ENCODE data around the gene NCF4. TPM values are rescaled to one million over a fixed set of nuclear protein-coding genes. Genes with fewer than 3 reads are reported as not detected.

The NCF4 gene
- total and polyA plus RNA-seq, 4 donors: 6.5 to 42.4 (median 27.2) TPM

GRCh38 chr22:36916034-36916433 is 55.2 kb downstream of the NCF4 start:
- DNase-seq: no peak
- no peaks in the 10 kb centered on the region for H3K36me3 ChIP-seq (ENCODE audit: control insufficient read depth in 1 of 2, insufficient read depth in 2 of 2, low read length in 1 of 2)
- no peaks in the 10 kb centered on the region for H3K27me3 ChIP-seq (ENCODE audit: control insufficient read depth in 1 of 2, insufficient read depth in 2 of 2, low read length in 1 of 2)
- no peaks in the 10 kb centered on the region for H3K4me1 ChIP-seq (ENCODE audit: control insufficient read depth in 1 of 2, insufficient read depth in 2 of 2, low read length in 2 of 2)
- no peak overlapping the region for H3K4me3 ChIP-seq (ENCODE audit: low read length in 2 of 2)
- intact Hi-C loops (cut with DNase I): no loop called here
- H3K9me3 ChIP-seq (ENCODE audit: control insufficient read depth, low read length): peaks cover 3% of the 10 kb centered on the region
- no peak overlapping the region for H3K27ac ChIP-seq (ENCODE audit: low read depth in 1 of 2, low read length in 2 of 2)
- no peak for ATAC-seq (ENCODE audit: low FRiP score)

DNA sequence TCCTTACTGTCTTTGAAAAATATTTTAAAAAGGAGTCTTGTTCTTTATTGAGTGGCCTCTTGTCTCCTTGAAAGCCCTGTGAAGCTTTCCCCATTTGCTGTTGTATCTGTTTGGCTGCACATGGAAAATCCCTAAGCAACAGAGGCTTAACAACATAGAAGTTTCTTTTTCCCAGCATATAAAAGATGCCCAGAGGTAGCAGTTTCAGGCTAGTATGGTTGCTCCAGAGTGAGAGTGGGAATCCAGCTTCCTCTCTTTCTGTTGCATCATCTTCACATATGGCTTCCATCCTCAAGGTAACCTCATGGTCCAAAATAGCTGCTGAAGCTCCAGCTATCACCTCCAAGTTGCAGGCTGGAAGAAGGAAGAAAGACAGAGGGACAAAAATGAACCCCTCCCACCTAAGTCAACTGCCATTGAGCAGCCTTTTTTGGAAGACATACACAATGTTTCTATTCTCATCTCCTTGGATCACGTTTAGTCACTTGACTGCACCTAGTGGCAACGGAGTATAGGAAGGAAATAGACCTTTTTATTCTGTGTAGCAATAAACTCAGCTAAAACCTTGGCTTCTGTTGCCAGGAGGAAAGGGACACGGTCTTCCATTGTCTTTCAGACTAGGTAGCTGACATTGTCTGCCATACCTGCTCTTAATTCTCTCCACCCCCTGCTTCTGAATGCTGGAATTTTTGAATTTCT is 57.9 kb downstream of the NCF4 start:
- no peaks in the 10 kb centered on the region for H3K36me3 ChIP-seq (ENCODE audit: control insufficient read depth in 1 of 2, insufficient read depth in 2 of 2, low read length in 1 of 2)
- no peaks in the 10 kb centered on the region for H3K4me1 ChIP-seq (ENCODE audit: control insufficient read depth in 1 of 2, insufficient read depth in 2 of 2, low read length in 2 of 2)
- H3K27ac ChIP-seq (ENCODE audit: low read depth in 1 of 2, low read length in 2 of 2): no peak overlapping the region
- H3K9me3 ChIP-seq (ENCODE audit: control insufficient read depth, low read length): peaks cover 3% of the 10 kb centered on the region
- intact Hi-C loops (cut with DNase I): no loop called here
- H3K4me3 ChIP-seq (ENCODE audit: low read length in 2 of 2): no peak overlapping the region
- H3K27me3 ChIP-seq (ENCODE audit: control insufficient read depth in 1 of 2, insufficient read depth in 2 of 2, low read length in 1 of 2): no peaks in the 10 kb centered on the region
- DNase-seq (no peak), ATAC-seq (ENCODE audit: low FRiP score) (no peak)
- 72 to 81% methylated on average over 3 of the region's 3 CpGs for WGBS, 2 donors

- Histone ChIP-seq H3K27ac (ENCODE audit: low read depth in 1 of 2, low read length in 2 of 2) (no peak overlapping the region), H3K36me3 (ENCODE audit: control insufficient read depth in 1 of 2, insufficient read depth in 2 of 2, low read length in 1 of 2) (no peaks in the 10 kb centered on the region), H3K27me3 (ENCODE audit: control insufficient read depth in 1 of 2, insufficient read depth in 2 of 2, low read length in 1 of 2) (no peaks in the 10 kb centered on the region), H3K4me3 (ENCODE audit: low read length in 2 of 2) (no peak overlapping the region), H3K9me3 (ENCODE audit: control insufficient read depth, low read length) (peaks cover 3% of the 10 kb centered on the region), H3K4me1 (ENCODE audit: control insufficient read depth in 1 of 2, insufficient read depth in 2 of 2, low read length in 2 of 2) (no peaks in the 10 kb centered on the region)
- whole genome bisulfite sequencing, 2 donors: 54 to 60% methylated on average over 15 of the region's 15 CpGs
- intact Hi-C loops (cut with DNase I): no loop called here
- DNase-seq (peak in 1 of 2 donors; percentile 76), ATAC-seq (ENCODE audit: low FRiP score) (peak; percentile 33)
Measured at GRCh38 chr22:36921309-36922104, 60.7 kb downstream of the NCF4 start.

DNA sequence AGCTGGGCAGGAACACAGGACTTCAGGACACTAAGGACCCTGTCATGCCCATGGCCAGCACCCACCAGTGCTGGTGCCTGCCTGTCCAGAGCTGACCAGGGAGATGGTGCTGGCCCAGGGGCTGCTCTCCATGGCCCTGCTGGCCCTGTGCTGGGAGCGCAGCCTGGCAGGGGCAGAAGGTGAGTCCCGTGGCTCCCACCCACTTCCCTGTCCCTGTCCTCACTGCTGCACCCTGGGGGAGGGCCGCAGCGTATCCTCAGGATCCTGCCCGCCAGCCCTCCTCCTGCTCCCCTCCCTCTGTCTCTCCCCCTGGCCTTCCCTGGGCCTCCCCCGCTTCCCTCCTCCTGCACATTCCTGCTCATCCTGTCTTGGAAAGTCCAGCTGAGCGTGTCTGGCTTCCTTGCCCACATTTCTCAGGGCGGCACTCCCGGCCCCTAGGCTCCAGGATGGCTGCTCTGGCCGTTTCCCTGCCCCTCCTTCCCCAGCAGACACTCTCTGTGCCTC is 61.4 kb downstream of the NCF4 start:
- ATAC-seq (ENCODE audit: low FRiP score) (no peak), DNase-seq (no peak)
- H3K27me3 ChIP-seq (ENCODE audit: control insufficient read depth in 1 of 2, insufficient read depth in 2 of 2, low read length in 1 of 2): no peaks in the 10 kb centered on the region
- H3K4me1 ChIP-seq (ENCODE audit: control insufficient read depth in 1 of 2, insufficient read depth in 2 of 2, low read length in 2 of 2): no peaks in the 10 kb centered on the region
- no peaks in the 10 kb centered on the region for H3K36me3 ChIP-seq (ENCODE audit: control insufficient read depth in 1 of 2, insufficient read depth in 2 of 2, low read length in 1 of 2)
- peaks cover 3% of the 10 kb centered on the region for H3K9me3 ChIP-seq (ENCODE audit: control insufficient read depth, low read length)
- 29 to 32% methylated on average over 9 to 10 of the region's 10 CpGs for WGBS, 2 donors
- no peak overlapping the region for H3K27ac ChIP-seq (ENCODE audit: low read depth in 1 of 2, low read length in 2 of 2)
- intact Hi-C loops (cut with DNase I): no loop called here
- H3K4me3 ChIP-seq (ENCODE audit: low read length in 2 of 2): no peak overlapping the region

GRCh38 chr22:36922711-36923110 is 61.9 kb downstream of the NCF4 start:
- DNase-seq: no peak
- intact Hi-C loops (cut with DNase I): no loop called here
- peaks cover 3% of the 10 kb centered on the region for H3K9me3 ChIP-seq (ENCODE audit: control insufficient read depth, low read length)
- no peaks in the 10 kb centered on the region for H3K4me1 ChIP-seq (ENCODE audit: control insufficient read depth in 1 of 2, insufficient read depth in 2 of 2, low read length in 2 of 2)
- no peak overlapping the region for H3K27ac ChIP-seq (ENCODE audit: low read depth in 1 of 2, low read length in 2 of 2)
- no peaks in the 10 kb centered on the region for H3K27me3 ChIP-seq (ENCODE audit: control insufficient read depth in 1 of 2, insufficient read depth in 2 of 2, low read length in 1 of 2)
- ATAC-seq (ENCODE audit: low FRiP score): no peak
- 65 to 69% methylated on average over 7 of the region's 7 CpGs for WGBS, 2 donors
- H3K4me3 ChIP-seq (ENCODE audit: low read length in 2 of 2): no peak overlapping the region
- no peaks in the 10 kb centered on the region for H3K36me3 ChIP-seq (ENCODE audit: control insufficient read depth in 1 of 2, insufficient read depth in 2 of 2, low read length in 1 of 2)

DNA sequence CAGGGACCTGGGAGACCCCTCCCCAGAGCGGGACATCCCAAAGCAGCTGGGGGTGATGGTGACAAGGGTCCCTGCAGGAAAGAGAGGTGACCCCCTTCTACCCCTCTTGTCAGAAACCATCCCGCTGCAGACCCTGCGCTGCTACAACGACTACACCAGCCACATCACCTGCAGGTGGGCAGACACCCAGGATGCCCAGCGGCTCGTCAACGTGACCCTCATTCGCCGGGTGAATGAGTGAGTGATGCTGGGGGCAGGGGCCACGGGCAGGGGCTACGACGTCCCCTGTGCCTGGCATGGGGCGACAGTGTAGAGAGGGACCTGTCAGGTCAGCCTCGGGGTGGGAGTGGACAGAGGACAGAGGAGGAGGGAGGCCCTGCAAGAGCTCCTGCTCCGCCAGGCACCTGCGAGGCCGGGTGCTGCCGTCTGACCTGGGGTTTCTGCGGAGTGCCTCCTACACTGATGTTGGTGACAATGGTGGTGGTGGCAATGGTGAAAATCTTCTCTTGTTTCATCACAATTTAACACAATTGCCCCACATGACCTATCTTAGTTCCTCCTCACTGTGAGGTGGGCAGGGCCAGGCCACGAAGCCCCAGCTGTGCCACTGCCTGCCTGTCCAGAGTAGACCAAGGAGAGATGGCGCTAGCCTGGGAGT is 62.5 kb downstream of the NCF4 start:
- 84 to 86% methylated on average over 19 to 21 of the region's 21 CpGs for WGBS, 2 donors
- no peak overlapping the region for H3K27ac ChIP-seq (ENCODE audit: low read depth in 1 of 2, low read length in 2 of 2)
- H3K36me3 ChIP-seq (ENCODE audit: control insufficient read depth in 1 of 2, insufficient read depth in 2 of 2, low read length in 1 of 2): no peaks in the 10 kb centered on the region
- peaks cover 3% of the 10 kb centered on the region for H3K9me3 ChIP-seq (ENCODE audit: control insufficient read depth, low read length)
- intact Hi-C loops (cut with DNase I): no loop called here
- no peak for DNase-seq
- ATAC-seq (ENCODE audit: low FRiP score): no peak
- H3K27me3 ChIP-seq (ENCODE audit: control insufficient read depth in 1 of 2, insufficient read depth in 2 of 2, low read length in 1 of 2): no peaks in the 10 kb centered on the region
- H3K4me1 ChIP-seq (ENCODE audit: control insufficient read depth in 1 of 2, insufficient read depth in 2 of 2, low read length in 2 of 2): no peaks in the 10 kb centered on the region
- H3K4me3 ChIP-seq (ENCODE audit: low read length in 2 of 2): no peak overlapping the region

DNA sequence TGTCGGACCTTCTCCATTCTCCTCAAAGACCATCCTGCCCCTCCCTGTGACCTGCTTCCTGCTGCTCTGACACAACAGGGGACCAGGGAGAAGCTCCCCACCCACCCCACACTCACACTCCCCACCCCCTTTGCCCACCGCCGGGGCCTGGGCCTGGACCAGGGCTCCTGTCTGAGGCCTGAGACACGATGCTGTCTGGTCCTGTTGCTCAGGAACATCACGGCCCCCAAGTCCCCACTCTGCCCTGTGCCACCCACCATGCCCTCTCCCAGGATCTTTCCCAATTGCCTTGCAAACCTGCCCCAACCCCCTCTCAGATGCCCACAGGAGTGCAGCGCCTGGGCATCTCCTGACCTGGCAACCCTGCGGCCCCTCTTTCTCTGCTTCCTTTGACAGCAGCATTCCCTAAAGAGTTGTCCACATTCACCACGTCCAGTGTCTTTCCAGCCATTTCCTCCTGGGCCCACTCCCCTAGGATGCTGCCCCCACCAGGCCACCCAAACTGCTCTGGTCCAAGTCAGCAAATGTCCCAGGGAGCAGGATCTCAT is 63.4 kb downstream of the NCF4 start:
- Histone ChIP-seq H3K9me3 (ENCODE audit: control insufficient read depth, low read length) (no peaks in the 10 kb centered on the region), H3K4me1 (ENCODE audit: control insufficient read depth in 1 of 2, insufficient read depth in 2 of 2, low read length in 2 of 2) (no peaks in the 10 kb centered on the region), H3K36me3 (ENCODE audit: control insufficient read depth in 1 of 2, insufficient read depth in 2 of 2, low read length in 1 of 2) (no peaks in the 10 kb centered on the region), H3K4me3 (ENCODE audit: low read length in 2 of 2) (no peak overlapping the region), H3K27me3 (ENCODE audit: control insufficient read depth in 1 of 2, insufficient read depth in 2 of 2, low read length in 1 of 2) (no peaks in the 10 kb centered on the region), H3K27ac (ENCODE audit: low read depth in 1 of 2, low read length in 2 of 2) (no peak overlapping the region)
- intact Hi-C loops (cut with DNase I): no loop called here
- ATAC-seq (ENCODE audit: low FRiP score) (no peak), DNase-seq (no peak)
- WGBS, 2 donors: 70 to 76% methylated on average over 8 of the region's 8 CpGs

GRCh38 chr22:36925388-36926290 is 64.8 kb downstream of the NCF4 start:
- no peak for DNase-seq
- Histone ChIP-seq H3K4me1 (ENCODE audit: control insufficient read depth in 1 of 2, insufficient read depth in 2 of 2, low read length in 2 of 2) (no peaks in the 10 kb centered on the region), H3K4me3 (ENCODE audit: low read length in 2 of 2) (no peak overlapping the region), H3K36me3 (ENCODE audit: control insufficient read depth in 1 of 2, insufficient read depth in 2 of 2, low read length in 1 of 2) (no peaks in the 10 kb centered on the region), H3K27ac (ENCODE audit: low read depth in 1 of 2, low read length in 2 of 2) (no peak overlapping the region), H3K9me3 (ENCODE audit: control insufficient read depth, low read length) (no peaks in the 10 kb centered on the region), H3K27me3 (ENCODE audit: control insufficient read depth in 1 of 2, insufficient read depth in 2 of 2, low read length in 1 of 2) (no peaks in the 10 kb centered on the region)
- 69 to 74% methylated on average over 19 of the region's 19 CpGs for WGBS, 2 donors
- intact Hi-C loops (cut with DNase I): no loop called here
- ATAC-seq (ENCODE audit: low FRiP score): no peak
